ENCODE data around the gene SF3A1. TPM values are rescaled to one million over a fixed set of nuclear protein-coding genes. Genes with fewer than 3 reads are reported as not detected.
A peak's percentile ranks its signal among the peaks of the same experiment; 100 is the strongest.

SF3A1 gene
- total RNA-seq, 2 donors from 2014 or later: 191 to 195 TPM

- Mint-ChIP-seq H3K9me3 (no peaks in the 10 kb centered on the region), H3K27ac (peak overlapping the region; percentile 93), H3K27me3 (ENCODE audit: insufficient read depth) (no peaks in the 10 kb centered on the region), H3K4me3 (peak overlapping the region; percentile 63), H3K4me1 (peaks cover 10% of the 10 kb centered on the region), H3K36me3 (ENCODE audit: low read depth) (peaks cover 12% of the 10 kb centered on the region)
- Histone ChIP-seq H3K27me3 (ENCODE audit: control insufficient read depth, insufficient read depth, low read length, poor library complexity, severe bottlenecking) (no peaks in the 10 kb centered on the region), H3K27ac (ENCODE audit: low read depth, low read length) (no peak overlapping the region), H3K9ac (ENCODE audit: extremely low read depth, low read length, poor library complexity, severe bottlenecking) (peak overlapping the region; percentile 59), H3K4me1 (ENCODE audit: control insufficient read depth, insufficient read depth, low read length) (peaks cover 10% of the 10 kb centered on the region), H3K9me3 (ENCODE audit: control insufficient read depth, low read length) (no peaks in the 10 kb centered on the region), H3K4me3 (ENCODE audit: low read length) (peak overlapping the region; percentile 86), H3K36me3 (ENCODE audit: control insufficient read depth, insufficient read depth, low read length) (peaks cover 12% of the 10 kb centered on the region)
- DNase-seq: peak; percentile 59
- no peak for TF ChIP-seq CTCF (conservative IDR thresholded peaks at IDR 0.05)
- 25% methylated on average over 25 of the region's 27 CpGs; no CpG with 5 or more reads in 1 of the 2 experiments for WGBS, 2 experiments (ENCODE audit: insufficient coverage in 1 of 2, insufficient read length in 1 of 2)
Observed at GRCh38 chr22:30288419-30289140, 68.1 kb downstream of the SF3A1 start.

DNA sequence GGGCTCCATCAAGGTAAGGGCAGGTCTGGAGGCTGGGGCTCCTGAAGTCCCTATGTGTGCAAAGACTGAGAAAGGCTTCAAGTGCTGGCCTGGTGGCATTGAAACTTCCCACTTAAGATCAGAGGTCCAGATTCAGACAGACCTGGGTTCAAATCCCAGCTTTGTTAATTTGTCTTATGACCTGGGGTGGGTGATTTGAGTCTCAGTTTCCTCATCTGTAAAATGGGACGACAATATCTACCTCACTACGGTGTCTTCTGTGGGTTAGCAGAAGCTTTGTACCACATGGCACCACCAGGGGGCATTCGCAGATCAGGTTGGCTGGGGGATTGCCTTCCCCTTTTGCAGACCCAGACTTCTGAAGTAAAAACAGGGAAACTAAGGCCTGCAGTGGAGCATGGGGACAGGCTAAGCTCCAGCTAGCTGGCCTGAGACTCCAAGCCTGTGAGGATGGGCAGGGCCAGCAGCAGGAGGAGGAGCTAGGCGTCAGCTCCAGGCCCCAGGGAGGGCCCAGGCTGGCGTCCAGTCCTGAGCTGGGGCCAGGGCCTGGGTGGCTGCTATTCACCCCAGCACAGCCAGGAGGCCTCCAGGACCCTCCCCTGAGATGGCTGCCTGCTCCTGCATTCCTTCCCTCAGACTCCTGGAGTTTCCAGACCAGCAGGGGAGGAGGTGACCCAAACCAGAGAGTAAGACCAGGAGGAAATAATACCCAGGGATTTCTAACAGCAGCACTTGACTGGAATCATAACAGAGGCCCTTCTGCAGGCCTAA, 68.9 kb downstream of the SF3A1 start:
- peak overlapping the region; percentile 59 for H3K9ac ChIP-seq (ENCODE audit: extremely low read depth, low read length, poor library complexity, severe bottlenecking)
- Mint-ChIP-seq H3K27me3 (ENCODE audit: insufficient read depth) (no peaks in the 10 kb centered on the region), H3K4me3 (peak overlapping the region; percentile 63), H3K27ac (peak overlapping the region; percentile 93), H3K36me3 (ENCODE audit: low read depth) (peaks cover 5% of the 10 kb centered on the region), H3K9me3 (no peaks in the 10 kb centered on the region), H3K4me1 (peaks cover 10% of the 10 kb centered on the region)
- H3K4me3 ChIP-seq (ENCODE audit: low read length): peak overlapping the region; percentile 86
- H3K36me3 ChIP-seq (ENCODE audit: control insufficient read depth, insufficient read depth, low read length): peaks cover 12% of the 10 kb centered on the region
- no peaks in the 10 kb centered on the region for H3K27me3 ChIP-seq (ENCODE audit: control insufficient read depth, insufficient read depth, low read length, poor library complexity, severe bottlenecking)
- peak; percentile 96 for DNase-seq
- H3K4me1 ChIP-seq (ENCODE audit: control insufficient read depth, insufficient read depth, low read length): peaks cover 10% of the 10 kb centered on the region
- H3K9me3 ChIP-seq (ENCODE audit: control insufficient read depth, low read length): no peaks in the 10 kb centered on the region
- WGBS, 2 experiments (ENCODE audit: insufficient coverage in 1 of 2, insufficient read length in 1 of 2): 30 to 34% methylated on average over 5 of the region's 5 CpGs
- TF ChIP-seq CTCF (conservative IDR thresholded peaks at IDR 0.05): peak; percentile 80
- no peak overlapping the region for H3K27ac ChIP-seq (ENCODE audit: low read depth, low read length)

GRCh38 chr22:30286813-30287647, 69.7 kb downstream of the SF3A1 start:
- peaks cover 7% of the 10 kb centered on the region for H3K36me3 ChIP-seq (ENCODE audit: control insufficient read depth, insufficient read depth, low read length)
- no peak overlapping the region for H3K27ac ChIP-seq (ENCODE audit: low read depth, low read length)
- peaks cover 1% of the 10 kb centered on the region for H3K36me3 Mint-ChIP-seq (ENCODE audit: low read depth)
- H3K27me3 Mint-ChIP-seq (ENCODE audit: insufficient read depth): no peaks in the 10 kb centered on the region
- 70 to 77% methylated on average over 22 to 31 of the region's 31 CpGs for WGBS, 2 experiments (ENCODE audit: insufficient coverage in 1 of 2, insufficient read length in 1 of 2)
- H3K27ac Mint-ChIP-seq: no peak overlapping the region
- peaks cover 10% of the 10 kb centered on the region for H3K4me1 ChIP-seq (ENCODE audit: control insufficient read depth, insufficient read depth, low read length)
- peaks cover 10% of the 10 kb centered on the region for H3K4me1 Mint-ChIP-seq
- no peaks in the 10 kb centered on the region for H3K9me3 ChIP-seq (ENCODE audit: control insufficient read depth, low read length)
- H3K9me3 Mint-ChIP-seq: no peaks in the 10 kb centered on the region
- DNase-seq: peak; percentile 97
- H3K4me3 ChIP-seq (ENCODE audit: low read length): no peak overlapping the region
- H3K27me3 ChIP-seq (ENCODE audit: control insufficient read depth, insufficient read depth, low read length, poor library complexity, severe bottlenecking): no peaks in the 10 kb centered on the region
- H3K9ac ChIP-seq (ENCODE audit: extremely low read depth, low read length, poor library complexity, severe bottlenecking): no peak overlapping the region
- TF ChIP-seq CTCF (conservative IDR thresholded peaks at IDR 0.05): peak; percentile 97
- no peak overlapping the region for H3K4me3 Mint-ChIP-seq
